Measurements from ENCODE around the gene ARHGAP32.

DNA sequence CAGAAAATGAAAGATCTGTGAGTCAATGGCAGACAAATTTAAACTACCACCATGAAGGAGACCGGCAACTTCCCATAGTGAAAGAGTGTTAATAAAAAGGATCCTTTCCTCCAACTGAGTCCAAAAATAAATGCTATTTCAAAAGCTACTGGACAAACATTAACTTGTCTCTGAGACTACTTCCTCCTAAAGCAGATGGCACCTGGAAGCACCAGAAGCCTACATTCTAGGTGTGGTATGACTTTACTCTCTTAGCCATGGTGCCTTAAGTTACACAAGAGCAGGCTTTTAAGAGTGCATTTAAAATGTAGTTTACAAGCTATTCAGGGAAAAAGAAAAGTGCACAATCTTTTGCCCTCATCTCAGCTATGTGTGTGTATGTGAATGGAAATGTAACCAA is 2.5 kb downstream of the ARHGAP32 start:
- TF ChIP-seq, protein P1, sequence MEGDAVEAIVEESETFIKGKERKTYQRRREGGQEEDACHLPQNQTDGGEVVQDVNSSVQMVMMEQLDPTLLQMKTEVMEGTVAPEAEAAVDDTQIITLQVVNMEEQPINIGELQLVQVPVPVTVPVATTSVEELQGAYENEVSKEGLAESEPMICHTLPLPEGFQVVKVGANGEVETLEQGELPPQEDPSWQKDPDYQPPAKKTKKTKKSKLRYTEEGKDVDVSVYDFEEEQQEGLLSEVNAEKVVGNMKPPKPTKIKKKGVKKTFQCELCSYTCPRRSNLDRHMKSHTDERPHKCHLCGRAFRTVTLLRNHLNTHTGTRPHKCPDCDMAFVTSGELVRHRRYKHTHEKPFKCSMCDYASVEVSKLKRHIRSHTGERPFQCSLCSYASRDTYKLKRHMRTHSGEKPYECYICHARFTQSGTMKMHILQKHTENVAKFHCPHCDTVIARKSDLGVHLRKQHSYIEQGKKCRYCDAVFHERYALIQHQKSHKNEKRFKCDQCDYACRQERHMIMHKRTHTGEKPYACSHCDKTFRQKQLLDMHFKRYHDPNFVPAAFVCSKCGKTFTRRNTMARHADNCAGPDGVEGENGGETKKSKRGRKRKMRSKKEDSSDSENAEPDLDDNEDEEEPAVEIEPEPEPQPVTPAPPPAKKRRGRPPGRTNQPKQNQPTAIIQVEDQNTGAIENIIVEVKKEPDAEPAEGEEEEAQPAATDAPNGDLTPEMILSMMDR (IDR thresholded peaks at IDR 0.05; ENCODE audit: low read depth, low read length) = no peak
- TF ChIP-seq MAX (IDR thresholded peaks at IDR 0.05; ENCODE audit: low read depth, low read length) (no peak), POLR2A (IDR thresholded peaks at IDR 0.05; ENCODE audit: extremely low read depth, insufficient read length) (no peak)

All from NB4 (cell line).